HG03565 (cell line): ENCODE measurements around the gene ITPRID1.
"Not testable (repeated sequence)": the region's sequence is repeated elsewhere in the genome, so short reads cannot be mapped to it uniquely, and the experiment has no call there.

Source experiments
- ATAC-seq: cut with Tn5 transposase; IDR thresholded peaks from one replicate; pipeline ENCODE4 v1.9.1; 2021; ENCODE audit warnings: mild to moderate bottlenecking, moderate library complexity; ENCODE audit not compliant: unreplicated experiment

ITPRID1 gene

DNA sequence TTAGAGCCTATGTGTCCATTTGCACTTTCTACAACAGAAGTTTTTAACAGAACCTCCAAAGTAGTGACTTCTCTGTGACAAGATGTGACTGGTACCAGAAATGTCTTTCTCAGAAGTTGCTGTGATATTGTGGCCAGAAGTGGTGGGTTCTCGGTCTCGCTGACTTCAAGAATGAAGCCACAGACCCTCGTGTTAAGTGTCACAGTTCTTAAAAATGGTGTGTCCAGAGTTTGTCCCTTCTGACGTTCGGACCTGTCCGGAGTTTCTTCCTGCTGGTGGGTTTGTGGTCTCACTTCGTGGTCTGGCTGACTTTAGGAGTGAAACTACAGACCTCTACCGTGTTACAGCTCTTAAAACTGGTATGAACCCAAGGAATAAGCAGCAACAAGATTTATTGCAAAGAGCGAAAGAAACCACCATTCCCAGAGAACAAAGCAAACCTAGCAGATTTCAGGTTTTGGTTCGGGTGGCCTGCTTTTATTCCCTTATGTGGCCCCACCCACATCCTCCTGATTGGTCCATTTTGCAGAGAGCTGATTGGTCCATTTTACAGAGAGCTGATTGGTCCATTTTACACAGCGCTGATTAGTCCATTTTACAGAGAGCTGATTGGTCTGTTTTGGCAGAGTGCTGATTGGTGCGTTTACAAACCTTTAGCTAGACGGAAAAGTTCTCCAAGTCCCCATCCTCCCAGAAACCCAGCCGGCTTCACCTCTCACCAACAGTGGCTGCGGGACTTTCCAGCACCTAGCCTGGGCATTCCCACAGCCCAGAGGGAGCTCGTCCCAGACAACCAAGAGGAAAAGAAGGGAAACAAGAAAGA, 3.0 kb downstream of the ITPRID1 start:
- no peak for ATAC-seq

DNA sequence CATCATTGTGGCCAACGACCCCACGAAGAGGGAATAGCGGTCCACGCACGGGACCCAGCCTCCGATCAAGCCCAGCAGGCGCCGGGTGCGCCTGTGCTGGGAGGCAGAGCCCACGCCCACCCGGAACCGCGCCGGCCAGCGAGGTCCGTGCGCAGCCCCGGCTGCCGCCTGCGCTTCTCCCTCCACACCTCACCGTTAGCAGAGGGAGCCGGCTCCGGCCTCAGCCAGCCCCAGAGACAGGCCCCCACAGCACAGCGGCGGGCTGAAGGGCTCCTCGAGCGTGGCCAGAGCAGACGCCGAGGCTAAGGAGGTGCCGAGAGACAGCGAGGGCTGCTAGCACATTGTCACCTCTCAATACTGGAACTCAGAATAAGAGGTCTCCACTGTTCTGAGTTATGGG, 3.6 kb downstream of the ITPRID1 start:
- no peak for ATAC-seq

DNA sequence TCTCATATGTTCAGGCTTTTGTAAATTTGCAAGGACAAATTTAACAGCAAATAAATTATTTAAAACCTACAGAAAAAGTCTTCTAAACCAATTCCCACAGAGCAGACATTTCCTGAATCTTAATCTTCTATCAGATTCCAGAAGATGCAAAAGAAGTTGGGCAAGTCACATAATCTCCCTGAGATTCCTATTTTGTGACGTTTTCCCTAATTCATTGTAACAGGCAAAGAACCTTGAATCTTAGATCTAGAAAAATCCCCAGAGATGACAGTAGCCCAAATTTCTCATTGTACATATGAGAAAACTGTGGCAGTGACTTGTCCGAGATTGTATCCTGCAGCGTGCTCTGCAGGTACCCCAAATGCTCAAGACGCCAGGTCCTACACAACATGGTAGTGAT, 4.9 kb downstream of the ITPRID1 start:
- ATAC-seq, result no peak

DNA sequence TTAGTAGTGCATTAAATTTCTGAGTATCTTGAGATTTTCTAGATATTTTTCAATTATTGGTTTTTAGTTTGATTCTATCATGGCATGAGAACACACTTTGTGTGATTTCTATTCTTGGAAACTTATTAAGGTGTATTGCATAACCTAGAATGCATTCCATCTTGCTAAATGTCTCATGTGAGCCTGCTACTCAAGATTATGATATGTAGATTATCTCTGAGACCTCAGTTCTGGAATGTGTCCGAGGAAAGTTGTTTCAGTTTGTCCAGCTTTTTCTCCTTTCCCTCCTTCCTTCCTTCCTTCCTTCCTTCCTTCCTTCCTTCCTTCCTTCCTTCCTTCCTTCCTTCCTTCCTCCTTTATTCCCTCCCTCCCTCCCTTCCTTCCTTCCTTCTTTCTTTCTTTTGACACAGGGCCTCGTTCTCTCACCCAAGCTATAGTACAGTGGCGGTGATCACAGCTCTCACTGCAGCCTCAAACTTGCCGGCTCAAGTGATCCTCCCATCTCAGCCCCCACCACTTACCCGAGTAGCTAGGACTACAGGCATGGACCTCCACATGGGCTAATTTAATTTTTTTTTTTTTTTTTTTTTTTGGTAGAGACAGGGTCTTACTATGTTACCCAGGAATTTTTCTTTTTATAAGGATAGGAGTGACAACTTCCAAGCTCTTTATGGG, 7.6 kb downstream of the ITPRID1 start:
- no peak for ATAC-seq

DNA sequence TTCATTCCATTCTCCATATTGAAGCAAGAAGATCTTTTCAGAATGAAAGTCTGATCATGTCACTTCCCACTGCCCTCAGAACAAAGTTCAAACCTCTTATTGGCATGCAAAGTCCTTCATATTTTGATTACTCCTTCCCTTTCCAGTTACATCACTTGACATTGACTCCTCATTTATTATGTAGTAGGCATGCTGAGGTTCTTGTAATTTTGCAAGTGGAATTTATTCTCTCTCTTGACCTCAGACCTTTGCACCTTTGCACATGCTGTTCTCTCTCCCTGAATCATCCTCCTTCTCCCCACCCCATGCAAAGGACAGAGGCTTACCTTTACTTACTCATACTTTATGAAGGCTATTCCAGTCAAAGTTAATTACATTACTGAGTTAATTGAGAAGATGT, 13.0 kb downstream of the ITPRID1 start:
- no peak for ATAC-seq

DNA sequence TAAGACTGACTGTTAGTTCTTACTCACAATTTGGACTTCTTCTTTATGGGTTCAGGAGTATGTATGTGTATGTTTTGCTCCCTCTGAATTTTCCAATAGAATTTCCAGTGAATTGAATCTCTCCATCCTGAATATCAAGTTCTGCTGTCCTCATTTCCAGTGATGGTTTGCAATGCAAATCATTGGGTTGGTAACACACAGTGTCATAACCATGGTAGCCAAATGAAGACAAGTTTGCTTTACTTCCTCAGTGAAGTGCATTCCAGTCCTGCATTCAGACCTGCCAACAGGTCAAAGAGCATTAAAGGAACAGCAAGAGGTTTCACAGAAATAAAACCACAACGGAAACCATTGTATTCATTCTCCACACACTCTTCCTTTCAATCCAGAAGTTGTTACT, 15.2 kb downstream of the ITPRID1 start:
- no peak for ATAC-seq

DNA sequence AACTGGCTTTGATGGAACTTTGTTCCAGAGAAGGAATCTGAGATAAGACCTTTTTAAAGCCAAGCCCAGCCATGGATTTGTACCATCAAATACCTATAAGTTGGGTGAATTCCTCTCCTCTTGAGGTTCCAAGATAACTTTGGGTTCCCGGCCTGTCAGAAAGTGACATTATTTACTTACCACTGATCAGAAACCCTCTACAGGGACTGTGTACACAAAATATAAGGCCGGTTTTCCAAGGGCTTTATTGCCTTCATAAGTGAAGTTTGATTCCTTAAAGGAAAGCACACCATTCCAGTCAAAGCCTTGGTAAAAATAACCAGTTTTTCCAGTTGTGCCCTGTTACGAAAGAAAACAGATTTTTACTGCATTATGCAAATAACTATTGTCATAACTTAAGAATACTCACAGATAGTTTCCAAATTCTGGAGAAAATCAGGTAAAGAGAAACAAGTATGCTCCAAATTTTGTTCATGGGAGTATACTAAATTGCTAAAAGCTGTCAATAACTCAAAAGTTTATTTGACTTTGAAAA, 26.8 kb downstream of the ITPRID1 start:
- not testable (repeated sequence) for ATAC-seq

DNA sequence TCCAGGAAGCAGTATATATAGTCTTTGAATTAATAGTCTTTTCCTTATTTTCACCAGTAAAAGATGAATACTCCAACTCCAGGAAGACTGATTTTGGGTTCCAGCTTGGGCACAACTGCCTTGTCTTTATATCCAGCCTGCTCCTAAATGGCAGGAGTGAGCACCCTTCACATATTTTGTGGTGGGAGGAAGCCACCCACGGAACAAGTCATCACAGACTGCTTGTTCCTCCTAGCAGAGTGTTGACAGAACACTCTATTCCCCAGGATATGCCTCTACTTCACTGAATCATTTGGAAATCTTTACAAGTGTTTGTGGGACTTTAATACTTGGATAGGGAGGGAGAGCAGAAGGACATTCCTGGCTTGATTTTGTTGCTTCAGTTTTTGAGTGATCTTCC, 31.7 kb downstream of the ITPRID1 start:
- ATAC-seq, result no peak

DNA sequence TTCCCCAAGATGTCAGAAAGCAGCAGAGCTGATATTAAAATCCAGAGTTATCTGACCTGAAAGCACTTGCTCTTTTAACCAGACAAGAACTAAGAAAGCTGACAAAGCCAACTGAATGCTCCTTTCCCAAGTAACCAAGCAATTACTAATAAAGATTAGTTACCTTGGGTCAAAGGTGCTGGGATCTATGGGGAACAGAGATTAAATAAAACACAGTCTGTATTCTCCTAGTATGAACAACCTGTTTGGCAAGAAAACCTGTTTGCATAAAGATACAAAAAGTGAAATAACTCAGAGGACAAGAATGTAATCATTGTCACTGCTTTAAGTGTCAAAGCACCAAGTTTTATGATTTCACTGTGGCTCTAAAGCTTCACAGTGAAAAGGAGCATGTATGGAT, 35.7 kb downstream of the ITPRID1 start:
- ATAC-seq, result no peak

DNA sequence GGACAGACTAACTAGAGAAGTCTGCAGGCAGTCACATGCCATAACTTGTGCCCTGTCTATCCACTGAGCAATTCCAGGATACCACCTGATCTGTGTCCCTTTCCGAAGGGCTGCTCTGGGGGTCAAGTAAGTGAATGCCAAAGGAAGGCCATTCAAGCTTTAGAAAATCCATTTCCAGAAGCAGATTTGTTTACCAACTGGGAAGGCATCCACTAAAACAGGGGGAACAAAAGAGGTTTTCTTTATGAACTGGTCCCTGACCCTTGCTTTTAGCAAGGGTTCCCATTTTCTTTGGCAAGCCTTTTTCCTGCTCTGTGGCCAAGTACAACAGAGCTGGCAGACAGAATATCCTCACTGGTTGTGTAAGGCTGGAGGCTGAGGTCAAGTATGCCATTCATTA, 36.5 kb downstream of the ITPRID1 start:
- ATAC-seq, result no peak

DNA sequence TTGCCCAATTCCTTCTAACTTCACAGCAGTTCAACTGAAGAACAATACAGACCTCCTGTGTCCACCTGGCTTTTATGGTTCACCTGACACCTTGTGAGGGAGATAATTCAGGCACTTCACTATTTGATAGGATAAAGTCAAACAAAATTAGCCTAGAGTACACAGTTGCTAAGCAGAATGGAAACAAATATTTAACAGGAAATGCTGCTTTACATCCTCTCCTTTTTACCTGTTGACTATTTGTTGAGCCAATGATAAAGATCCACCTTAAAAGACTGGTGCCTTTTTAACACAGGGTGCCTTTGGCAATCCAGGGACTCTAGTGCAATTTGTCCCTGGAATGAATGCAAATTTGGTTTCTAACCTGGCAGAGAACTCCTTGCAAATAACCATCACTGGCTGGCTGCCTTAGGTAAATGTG, 39.8 kb downstream of the ITPRID1 start:
- ATAC-seq, result no peak

DNA sequence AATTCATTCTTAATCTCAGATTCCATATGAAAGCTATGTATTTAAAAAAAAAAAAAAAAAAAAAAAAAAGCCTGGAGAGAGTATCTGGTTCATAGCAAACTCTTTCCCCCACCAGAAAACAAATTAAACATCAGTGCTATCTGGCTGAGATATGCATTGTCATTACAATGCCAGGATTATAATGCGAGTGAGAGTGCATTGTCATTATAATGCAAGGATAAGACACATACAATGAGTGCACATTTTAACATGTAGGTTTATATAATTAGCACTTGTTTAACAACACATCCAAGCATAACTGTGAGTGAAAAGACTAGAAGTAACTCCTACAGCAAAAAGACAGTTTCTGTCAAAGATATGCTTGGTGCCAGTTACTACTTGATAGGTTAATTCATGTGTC, 48.1 kb downstream of the ITPRID1 start:
- no peak for ATAC-seq

DNA sequence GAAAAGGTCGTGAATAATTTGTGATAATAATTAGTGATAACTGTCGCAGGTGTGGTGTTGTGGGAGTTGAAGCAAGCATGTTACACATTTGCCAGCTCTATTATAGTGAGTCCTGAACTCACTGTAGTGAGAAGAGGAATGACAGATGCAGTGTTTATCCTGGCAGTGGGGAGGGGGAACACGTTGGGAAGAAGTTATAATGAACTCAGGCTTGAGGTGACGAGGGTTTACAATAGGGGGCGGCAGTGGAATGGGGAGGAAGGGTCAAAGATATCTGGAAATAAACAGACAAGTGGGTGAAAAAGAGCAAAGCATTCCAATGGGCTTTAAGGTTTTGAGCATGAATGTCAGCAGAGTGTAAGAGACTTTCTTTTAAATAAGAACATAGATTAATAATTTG, 49.6 kb downstream of the ITPRID1 start:
- ATAC-seq, result no peak

DNA sequence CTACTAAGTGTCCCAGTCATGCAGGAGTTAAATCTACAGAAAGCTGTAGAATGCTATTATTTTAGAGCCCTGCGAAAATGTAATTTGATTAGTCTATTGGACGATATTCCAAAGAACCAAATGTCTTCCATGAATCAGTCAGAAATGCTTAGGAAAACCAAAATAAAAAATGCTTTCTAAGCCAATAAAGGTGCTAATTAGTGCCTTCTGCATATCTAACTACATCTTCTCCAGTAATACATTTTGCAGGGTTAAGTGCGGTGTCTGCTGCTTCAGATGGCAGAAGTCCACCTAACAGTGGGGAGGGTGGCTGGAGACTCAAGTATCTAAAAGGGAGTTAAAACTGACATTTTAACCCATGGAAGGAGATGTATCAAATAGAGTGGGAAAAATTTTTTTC, 50.1 kb downstream of the ITPRID1 start:
- ATAC-seq, result no peak

DNA sequence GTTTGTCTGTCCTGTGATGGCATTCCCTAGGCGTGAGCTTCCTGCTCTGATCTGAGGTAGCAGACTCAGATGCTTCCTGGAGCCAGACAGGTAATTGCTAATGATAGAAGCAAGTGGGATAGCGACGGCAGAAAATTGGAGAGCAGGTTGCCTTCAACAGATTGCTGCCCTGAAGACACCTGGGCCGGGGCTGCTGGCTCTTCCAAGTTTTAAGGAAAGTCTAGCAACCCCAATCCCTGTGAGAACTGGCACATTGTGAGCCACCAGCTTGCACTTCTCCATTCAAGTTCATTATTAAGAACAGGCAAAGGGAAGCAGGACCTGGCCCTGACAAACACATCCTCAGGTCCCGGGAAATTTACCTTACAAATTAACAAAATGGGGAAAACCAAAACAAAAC, 50.8 kb downstream of the ITPRID1 start:
- no peak for ATAC-seq

DNA sequence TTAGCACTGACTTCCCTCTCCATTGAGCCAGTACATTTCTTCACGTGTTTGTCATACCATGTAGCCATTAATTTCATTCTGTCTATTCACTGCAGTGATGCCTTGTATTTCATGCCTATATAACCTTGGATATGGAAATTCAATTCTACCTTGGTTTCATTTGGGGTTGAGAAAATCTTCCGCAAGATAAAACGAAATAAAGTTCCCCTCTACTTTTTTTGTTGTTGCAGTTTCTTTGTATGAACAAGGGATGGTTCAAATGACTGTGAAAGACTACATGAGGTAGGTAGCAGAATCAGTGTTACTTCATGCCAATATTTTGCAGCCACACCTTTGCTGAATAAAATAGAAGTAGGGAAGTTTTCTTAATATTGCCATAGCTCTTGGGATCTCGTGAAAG, 55.6 kb downstream of the ITPRID1 start:
- no peak for ATAC-seq

DNA sequence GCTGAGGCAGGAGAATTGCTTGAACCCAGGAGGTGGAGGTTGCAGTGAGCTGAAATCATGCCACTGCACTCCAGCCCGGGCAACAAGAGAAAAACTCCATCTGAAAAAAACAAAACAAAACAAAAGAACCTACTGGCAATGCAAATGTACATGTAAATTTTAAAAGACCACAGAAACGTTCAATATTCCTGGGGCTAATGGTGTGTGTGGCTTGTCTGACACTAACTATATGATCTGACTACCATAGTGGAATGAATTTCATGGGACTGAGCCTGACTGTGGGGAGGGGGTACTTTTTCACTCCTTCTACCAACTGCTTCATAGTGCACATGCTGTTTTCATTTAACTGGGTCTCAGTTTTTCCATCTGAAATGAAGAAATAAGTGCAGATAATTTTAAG, 69.6 kb downstream of the ITPRID1 start:
- ATAC-seq, result no peak

DNA sequence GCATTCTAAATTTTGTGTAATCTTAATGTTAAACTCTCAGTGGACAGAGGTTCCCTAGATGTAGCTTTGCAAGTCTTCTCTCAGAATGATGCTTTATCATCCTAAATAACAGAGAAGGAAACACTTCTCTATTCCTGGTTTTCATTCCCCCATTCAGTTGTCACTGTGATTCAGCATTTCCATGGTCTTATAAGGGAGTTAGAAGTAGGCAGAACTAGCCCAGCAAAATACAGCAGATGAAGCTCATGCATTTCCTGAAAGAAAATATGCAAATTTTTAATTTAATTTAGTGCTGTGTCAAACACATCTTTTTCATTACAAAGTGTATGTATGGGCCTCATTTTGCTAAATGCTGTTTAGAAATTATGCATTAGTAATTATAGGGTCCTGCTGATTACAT, 70.1 kb downstream of the ITPRID1 start:
- ATAC-seq, result no peak

DNA sequence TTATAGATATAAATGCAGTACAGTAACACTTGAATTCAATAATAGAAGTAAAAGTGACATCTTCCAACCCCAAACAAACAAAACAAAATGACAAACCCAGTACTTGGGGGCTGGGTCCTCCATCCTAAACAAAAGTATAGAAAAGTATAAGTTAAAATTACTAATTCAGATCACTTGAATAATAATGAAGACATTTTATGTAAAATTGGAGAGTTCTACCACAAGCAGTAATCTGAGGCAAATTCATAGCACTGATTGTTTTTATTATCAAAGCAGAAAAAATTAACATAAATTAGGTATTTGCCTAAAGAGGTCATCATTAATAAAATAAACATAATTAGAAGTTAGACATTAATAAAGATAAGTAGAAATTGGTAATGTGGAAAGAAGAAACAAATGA, 81.5 kb downstream of the ITPRID1 start:
- no peak for ATAC-seq

DNA sequence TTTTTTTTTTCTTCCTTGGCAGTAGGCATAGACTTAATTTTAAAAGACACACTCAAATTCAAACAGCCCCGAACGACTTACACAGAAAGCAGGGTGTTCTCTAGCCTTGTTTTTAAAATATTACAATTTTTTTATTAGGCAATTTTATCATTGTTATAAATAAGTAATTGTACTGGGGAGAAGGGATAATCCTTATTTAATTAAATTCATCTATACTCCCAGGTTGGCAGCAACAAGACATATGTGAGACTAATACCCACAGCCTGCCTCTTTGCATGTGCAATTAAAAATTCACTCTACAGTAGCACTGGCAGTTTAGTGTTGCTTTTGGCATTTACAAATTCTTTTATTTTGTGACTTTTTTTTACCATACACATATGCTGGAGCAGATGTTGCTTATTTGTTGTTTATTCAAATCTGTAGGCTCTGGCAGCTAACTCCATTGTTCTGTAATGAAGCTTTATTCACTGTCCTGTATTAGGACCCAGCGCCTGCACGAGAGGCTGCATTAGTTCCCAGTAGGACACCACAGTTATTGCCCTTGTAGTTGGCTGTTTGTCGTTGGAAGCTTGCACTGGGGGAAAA, 88.2 kb downstream of the ITPRID1 start:
- no peak for ATAC-seq

DNA sequence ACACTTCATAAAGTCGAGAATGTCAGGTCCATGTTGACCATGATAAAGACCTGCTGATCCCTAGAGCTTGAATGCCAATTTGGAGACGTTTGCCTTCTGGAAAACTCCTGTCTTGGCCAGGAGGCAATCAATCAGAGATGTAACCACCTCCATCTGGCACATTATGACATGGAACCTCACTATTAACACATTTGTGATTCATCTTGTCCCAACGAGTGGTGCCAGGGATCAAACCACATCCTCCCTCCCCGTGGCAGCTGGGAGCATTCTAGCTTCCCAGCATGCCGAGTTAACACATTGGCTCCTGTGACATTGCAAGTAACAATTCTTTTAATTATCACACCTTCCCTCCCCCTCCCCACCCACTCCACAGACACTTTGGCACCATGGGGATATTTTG, 89.2 kb downstream of the ITPRID1 start:
- no peak for ATAC-seq

DNA sequence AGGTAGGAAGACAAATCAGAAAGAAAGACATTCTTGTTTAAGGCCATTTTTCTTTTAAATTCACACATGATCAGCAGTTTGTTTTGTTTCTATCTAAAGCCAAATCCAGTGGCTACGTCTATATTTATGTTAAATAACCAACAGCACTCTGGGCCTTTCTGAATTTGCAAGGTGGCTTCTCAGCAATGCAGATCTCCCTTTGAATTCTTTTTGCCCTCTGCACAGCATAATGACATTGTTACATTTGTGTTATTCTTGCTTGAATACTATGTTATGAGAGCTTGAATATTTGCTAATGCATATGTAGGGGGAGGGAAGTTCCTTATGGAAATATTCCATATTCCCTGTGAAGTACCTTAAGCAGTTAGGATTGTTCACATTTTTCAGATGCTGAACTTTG, 99.7 kb downstream of the ITPRID1 start:
- ATAC-seq, result no peak
